Natural killer cell (primary cell): Measurements from ENCODE around the gene SNX3. TPM values are rescaled to one million over a fixed set of nuclear protein-coding genes. Genes with fewer than 3 reads are reported as not detected.

Experiments used
- ATAC-seq, 3 donors: fragments of 150-1000 bp in 2 of 3; fragments of 200-7000 bp in 1 of 3; cut with Tn5 transposase; 1 replicate in 1 of 3; 2 replicates in 2 of 3; pipeline ENCODE4 v1.10.0; 2021; ENCODE audit warnings: mild to moderate bottlenecking in 2 of 3, moderate library complexity in 2 of 3
- DNase-seq, 2 donors: peaks; one replicate each; pipeline versions ENCODE4 v3.0.0 to v3.0.0-alpha.2; 2013 to 2021; ENCODE audit warnings: mixed read lengths in 1 of 2
- H3K27ac ChIP-seq: one replicate; pipeline ENCODE4 v1.5.1; 2013; ENCODE audit warnings: mild to moderate bottlenecking, low read length
- H3K27me3 ChIP-seq: one replicate; pipeline ENCODE4 v1.6.1; 2013; ENCODE audit warnings: low read length; ENCODE audit not compliant: control insufficient read depth, insufficient read depth
- H3K36me3 ChIP-seq: one replicate; pipeline ENCODE4 v1.6.1; 2013; ENCODE audit warnings: low read length; ENCODE audit not compliant: control insufficient read depth, insufficient read depth
- H3K4me1 ChIP-seq: one replicate; pipeline ENCODE4 v1.6.1; 2013; ENCODE audit warnings: low read length; ENCODE audit not compliant: control insufficient read depth, insufficient read depth
- H3K4me3 ChIP-seq: one replicate; pipeline ENCODE4 v1.5.1; 2013; ENCODE audit warnings: low read length
- H3K9me3 ChIP-seq: one replicate; pipeline ENCODE4 v1.6.1; 2013; ENCODE audit warnings: low read length; ENCODE audit not compliant: control insufficient read depth, insufficient read depth
- H3K27ac Mint-ChIP-seq, 2 donors: one replicate each; pipeline ENCODE4 v1.8.0; 2022; ENCODE audit warnings: mild to moderate bottlenecking in 2 of 2, mixed read lengths in 2 of 2, moderate library complexity in 1 of 2
- H3K27me3 Mint-ChIP-seq, 2 donors: one replicate each; pipeline ENCODE4 v1.8.0; 2022; ENCODE audit warnings: low read depth in 2 of 2, mixed read lengths in 2 of 2
- H3K36me3 Mint-ChIP-seq: one replicate; pipeline ENCODE4 v1.8.0; 2022; ENCODE audit warnings: mixed read lengths
- H3K4me1 Mint-ChIP-seq, 2 donors: one replicate each; pipeline ENCODE4 v1.8.0; 2022; ENCODE audit warnings: mixed read lengths in 2 of 2
- H3K4me3 Mint-ChIP-seq: one replicate; pipeline ENCODE4 v1.8.0; 2022; ENCODE audit warnings: mild to moderate bottlenecking, moderate library complexity, mixed read lengths
- H3K9me3 Mint-ChIP-seq, 2 donors: one replicate each; pipeline ENCODE4 v1.8.0; 2022; ENCODE audit warnings: mixed read lengths in 2 of 2
- WGBS: methylation state at CpG from one replicate; pipeline ENCODE4 v1.1.7; 2013; ENCODE audit warnings: missing lambda C conversion rate; ENCODE audit not compliant: insufficient coverage; 5-methylcytosine and 5-hydroxymethylcytosine counted together
- intact Hi-C: fragments of 100-400 bp; cut with micrococcal nuclease; formaldehyde crosslinking; loops from one replicate; pipeline ENCODE4 v1.14.2; 2022
- total RNA-seq, 4 donors: library from RNA; stranded (reverse); fragments of 120-200 nt in 1 of 4; gene quantifications; one replicate each; pipeline versions ENCODE4 v1.2.3 to v1.2.4, GENCODE V29; 2013 to 2022
- TF ChIP-seq, protein P1 (sequence below): fragments of 200-600 bp; IDR thresholded peaks from one replicate; pipeline ENCODE4 v1.8.0; 2022; ENCODE audit warnings: antibody characterized with exemption

SNX3 gene
- total RNA-seq, 3 donors from 2014 or later (not counting 1 experiment from before 2014, with no cell fraction given) = 59.7 to 71.6 (median 70.6) TPM

DNA sequence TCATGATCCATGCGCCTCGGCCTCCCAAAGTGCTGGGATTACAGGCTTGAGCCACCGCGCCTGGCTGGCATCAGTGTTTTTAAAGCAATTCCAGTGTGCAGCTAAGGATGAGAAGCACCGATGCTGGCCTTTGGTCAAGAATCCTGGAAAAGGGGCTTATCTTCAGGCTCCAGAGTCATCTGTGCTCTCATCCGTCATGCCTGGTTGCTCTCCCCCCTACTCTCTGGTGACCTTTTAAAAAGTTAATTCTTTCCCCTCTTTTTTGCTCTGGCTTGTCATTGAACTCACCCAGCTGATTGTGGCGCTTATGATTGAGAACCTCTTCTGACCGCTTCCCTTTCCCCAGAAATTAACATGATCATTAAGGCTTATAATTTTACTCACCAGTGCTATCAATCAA lies 66.3 kb downstream of the SNX3 start:
- no peak for ATAC-seq
- WGBS = 94% methylated on average over 8 of the region's 8 CpGs
- no peaks in the 10 kb centered on the region for H3K9me3 ChIP-seq
- no peak overlapping the region for H3K4me3 Mint-ChIP-seq
- H3K36me3 ChIP-seq = no peaks in the 10 kb centered on the region
- H3K27me3 Mint-ChIP-seq = peaks cover 14 to 21% of the 10 kb centered on the region in 2 donors
- intact Hi-C loops = no loop called here
- no peak overlapping the region for H3K4me3 ChIP-seq
- no peak overlapping the region for H3K27ac ChIP-seq
- H3K36me3 Mint-ChIP-seq = no peaks in the 10 kb centered on the region
- H3K9me3 Mint-ChIP-seq = no peaks in the 10 kb centered on the region
- H3K4me1 ChIP-seq = no peaks in the 10 kb centered on the region
- peaks cover 11% of the 10 kb centered on the region for H3K27me3 ChIP-seq
- no peaks in the 10 kb centered on the region for H3K4me1 Mint-ChIP-seq
- no peak for DNase-seq
- TF ChIP-seq, protein P1, sequence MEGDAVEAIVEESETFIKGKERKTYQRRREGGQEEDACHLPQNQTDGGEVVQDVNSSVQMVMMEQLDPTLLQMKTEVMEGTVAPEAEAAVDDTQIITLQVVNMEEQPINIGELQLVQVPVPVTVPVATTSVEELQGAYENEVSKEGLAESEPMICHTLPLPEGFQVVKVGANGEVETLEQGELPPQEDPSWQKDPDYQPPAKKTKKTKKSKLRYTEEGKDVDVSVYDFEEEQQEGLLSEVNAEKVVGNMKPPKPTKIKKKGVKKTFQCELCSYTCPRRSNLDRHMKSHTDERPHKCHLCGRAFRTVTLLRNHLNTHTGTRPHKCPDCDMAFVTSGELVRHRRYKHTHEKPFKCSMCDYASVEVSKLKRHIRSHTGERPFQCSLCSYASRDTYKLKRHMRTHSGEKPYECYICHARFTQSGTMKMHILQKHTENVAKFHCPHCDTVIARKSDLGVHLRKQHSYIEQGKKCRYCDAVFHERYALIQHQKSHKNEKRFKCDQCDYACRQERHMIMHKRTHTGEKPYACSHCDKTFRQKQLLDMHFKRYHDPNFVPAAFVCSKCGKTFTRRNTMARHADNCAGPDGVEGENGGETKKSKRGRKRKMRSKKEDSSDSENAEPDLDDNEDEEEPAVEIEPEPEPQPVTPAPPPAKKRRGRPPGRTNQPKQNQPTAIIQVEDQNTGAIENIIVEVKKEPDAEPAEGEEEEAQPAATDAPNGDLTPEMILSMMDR = no peak
- no peak overlapping the region for H3K27ac Mint-ChIP-seq

DNA sequence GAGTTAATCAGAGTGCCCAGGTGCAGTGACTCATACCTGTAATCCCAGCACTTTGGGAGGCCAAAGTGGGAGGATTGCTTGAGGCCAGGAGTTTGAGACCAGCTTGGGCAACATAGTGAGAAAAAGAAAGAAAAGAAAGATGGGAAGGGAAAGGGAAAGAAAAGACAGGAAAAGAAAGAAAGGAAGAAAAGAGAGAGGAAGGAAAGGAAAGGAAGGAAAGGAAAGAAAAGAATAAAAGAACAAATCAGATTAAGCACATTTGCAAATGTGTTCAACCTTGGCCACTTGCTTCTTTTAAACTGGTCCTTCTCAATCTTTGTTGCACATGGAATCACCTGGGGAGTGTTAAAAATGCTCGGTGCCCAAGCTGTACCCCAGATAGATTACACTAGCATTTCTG lies 67.0 kb downstream of the SNX3 start:
- 100% methylated on average over 1 of the region's 1 CpG for WGBS
- TF ChIP-seq, protein P1 = no peak

DNA sequence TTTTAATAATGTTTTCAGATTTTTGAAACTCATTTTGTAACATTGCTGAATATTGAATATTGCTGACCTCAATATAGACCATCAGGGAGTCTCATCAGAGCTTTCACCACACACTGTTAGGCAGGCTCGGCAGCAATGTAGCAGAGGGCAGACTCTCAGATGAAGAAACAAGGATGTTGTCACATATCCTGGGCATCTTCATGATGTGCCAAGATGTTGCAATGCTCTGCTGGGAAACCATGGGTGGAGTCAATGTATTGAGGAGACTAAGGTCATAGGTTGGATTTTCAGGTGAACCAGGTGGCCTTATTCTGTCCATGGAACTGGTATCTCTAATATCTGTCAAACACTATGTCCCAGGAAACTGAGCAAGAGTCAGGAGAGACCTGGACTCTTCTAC lies 67.7 kb downstream of the SNX3 start:
- H3K4me3 Mint-ChIP-seq = no peak overlapping the region
- no peak overlapping the region for H3K27ac Mint-ChIP-seq
- no peaks in the 10 kb centered on the region for H3K9me3 Mint-ChIP-seq
- no peaks in the 10 kb centered on the region for H3K36me3 Mint-ChIP-seq
- no peaks in the 10 kb centered on the region for H3K4me1 Mint-ChIP-seq
- TF ChIP-seq, protein P1 = no peak
- H3K4me3 ChIP-seq = no peak overlapping the region
- H3K36me3 ChIP-seq = no peaks in the 10 kb centered on the region
- DNase-seq (no peak), ATAC-seq (no peak)
- H3K9me3 ChIP-seq = no peaks in the 10 kb centered on the region
- no peak overlapping the region for H3K27ac ChIP-seq
- H3K27me3 ChIP-seq = peaks cover 11% of the 10 kb centered on the region
- H3K27me3 Mint-ChIP-seq = peaks cover 19 to 27% of the 10 kb centered on the region in 2 donors
- WGBS = 88% methylated on average over 1 of the region's 1 CpG
- intact Hi-C loops = no loop called here
- H3K4me1 ChIP-seq = no peaks in the 10 kb centered on the region

More for the DNA sequence above, 67.0 kb downstream of the SNX3 start:
- no peaks in the 10 kb centered on the region for H3K9me3 ChIP-seq
- ATAC-seq (no peak), DNase-seq (no peak)
- H3K27me3 ChIP-seq = peaks cover 11% of the 10 kb centered on the region
- H3K4me3 ChIP-seq = no peak overlapping the region
- no peak overlapping the region for H3K27ac ChIP-seq
- H3K4me1 ChIP-seq = no peaks in the 10 kb centered on the region
- Mint-ChIP-seq H3K27me3 (peaks cover 17 to 26% of the 10 kb centered on the region in 2 donors), H3K4me1 (no peaks in the 10 kb centered on the region), H3K36me3 (no peaks in the 10 kb centered on the region), H3K9me3 (no peaks in the 10 kb centered on the region), H3K27ac (no peak overlapping the region), H3K4me3 (no peak overlapping the region)
- intact Hi-C loops = no loop called here
- H3K36me3 ChIP-seq = no peaks in the 10 kb centered on the region

DNA sequence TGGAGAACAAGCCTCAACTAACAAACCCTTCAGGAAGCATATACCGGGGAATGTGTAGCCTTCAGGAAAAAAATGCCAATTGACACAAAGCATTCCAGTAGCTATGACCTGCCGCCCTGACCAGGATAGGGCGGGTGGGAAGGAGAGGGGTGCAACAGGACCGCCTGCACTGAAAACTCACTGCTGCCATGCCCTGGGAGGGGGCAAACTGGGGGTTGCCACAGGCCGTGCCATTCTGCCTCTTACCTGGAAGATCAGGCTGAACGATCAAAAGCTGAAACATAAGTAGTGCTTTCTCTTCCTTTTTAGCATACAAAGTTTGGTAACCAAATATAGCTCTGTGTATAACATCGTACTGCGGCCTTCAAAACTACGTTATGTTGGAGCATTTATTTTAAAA lies 73.3 kb downstream of the SNX3 start:
- peaks cover 9% of the 10 kb centered on the region for H3K27me3 ChIP-seq
- TF ChIP-seq, protein P1 = no peak
- no peaks in the 10 kb centered on the region for H3K36me3 ChIP-seq
- DNase-seq (no peak), ATAC-seq (no peak)
- H3K9me3 Mint-ChIP-seq = no peaks in the 10 kb centered on the region
- H3K27me3 Mint-ChIP-seq = peaks cover 19 to 56% of the 10 kb centered on the region in 2 donors
- no peak overlapping the region for H3K27ac ChIP-seq
- intact Hi-C loops = no loop called here
- no peak overlapping the region for H3K27ac Mint-ChIP-seq
- H3K4me3 ChIP-seq = no peak overlapping the region
- H3K36me3 Mint-ChIP-seq = no peaks in the 10 kb centered on the region
- no peak overlapping the region for H3K4me3 Mint-ChIP-seq
- WGBS = 90% methylated on average over 6 of the region's 9 CpGs
- no peaks in the 10 kb centered on the region for H3K4me1 Mint-ChIP-seq
- H3K4me1 ChIP-seq = no peaks in the 10 kb centered on the region
- no peaks in the 10 kb centered on the region for H3K9me3 ChIP-seq
